CD14-positive monocyte (primary cell): ENCODE data around the gene RASA4. TPM values are rescaled to one million over a fixed set of nuclear protein-coding genes. Genes with fewer than 3 reads are reported as not detected.
"Not testable (repeated sequence)": the region's sequence is repeated elsewhere in the genome, so short reads cannot be mapped to it uniquely, and the experiment has no call there.

Experiments
- DNase-seq, 3 donors: peaks; one replicate each; pipeline ENCODE4 v3.0.0-alpha.2; 2011 to 2022
- H2AFZ ChIP-seq: 2 replicates; pipeline ENCODE4 v1.6.0; 2012; ENCODE audit warnings: mild to moderate bottlenecking, low read depth, low read length, inconsistent platforms; ENCODE audit not compliant: insufficient read depth, poor library complexity, severe bottlenecking
- H3K27ac ChIP-seq, 2 donors: 1 replicate in 1 of 2; 2 replicates in 1 of 2; pipeline ENCODE4 v1.5.1; 2012 to 2013; ENCODE audit warnings: low read length in 2 of 2, control low read depth in 1 of 2, inconsistent platforms in 1 of 2, low read depth in 1 of 2, mild to moderate bottlenecking in 1 of 2
- H3K27me3 ChIP-seq, 2 donors: one replicate each; pipeline versions ENCODE4 v1.6.0 to v1.6.1; 2011 to 2013; ENCODE audit warnings: low read length in 2 of 2; ENCODE audit not compliant: control insufficient read depth in 2 of 2, insufficient read depth in 2 of 2
- H3K36me3 ChIP-seq, 2 donors: replicated peaks in 1 of 2; 1 replicate in 1 of 2; 2 replicates in 1 of 2; pipeline versions ENCODE4 v1.5.1 to v1.6.1; 2012 to 2013; ENCODE audit warnings: low read length in 2 of 2, control low read depth in 1 of 2, inconsistent platforms in 1 of 2, mild to moderate bottlenecking in 1 of 2; ENCODE audit not compliant: insufficient read depth in 2 of 2, control insufficient read depth in 1 of 2
- H3K4me1 ChIP-seq, 2 donors: 1 replicate in 1 of 2; 2 replicates in 1 of 2; pipeline versions ENCODE4 v1.5.1 to v1.6.1; 2012 to 2013; ENCODE audit warnings: low read length in 2 of 2, control low read depth in 1 of 2, inconsistent platforms in 1 of 2, mild to moderate bottlenecking in 1 of 2, moderate library complexity in 1 of 2; ENCODE audit not compliant: insufficient read depth in 2 of 2, control insufficient read depth in 1 of 2
- H3K4me2 ChIP-seq: replicated peaks from 2 replicates; pipeline ENCODE3; 2012; ENCODE audit warnings: low read length, moderate library complexity, mild to moderate bottlenecking; ENCODE audit not compliant: poor library complexity, severe bottlenecking; ENCODE audit errors: extremely low read depth
- H3K4me3 ChIP-seq, 3 experiments: fragments of 200-600 bp in 1 of 3; sonication (generic) in 1 of 3; replicated peaks in 1 of 3; 1 replicate in 2 of 3; 2 replicates in 1 of 3; pipeline ENCODE4 v1.5.1; 2011 to 2013; ENCODE audit warnings: low read length in 3 of 3, mild to moderate bottlenecking in 3 of 3, control low read depth in 2 of 3, low read depth in 2 of 3, inconsistent platforms in 1 of 3, moderate library complexity in 1 of 3
- H3K79me2 ChIP-seq: 2 replicates; pipeline ENCODE4 v1.6.0; 2012; ENCODE audit warnings: mild to moderate bottlenecking, control low read depth, inconsistent platforms, low read length, moderate library complexity; ENCODE audit not compliant: insufficient read depth
- H3K9ac ChIP-seq: 2 replicates; pipeline ENCODE4 v1.6.0; 2017; ENCODE audit warnings: low read length, mild to moderate bottlenecking; ENCODE audit not compliant: insufficient read depth, poor library complexity, severe bottlenecking
- H3K9me3 ChIP-seq, 2 donors: replicated peaks in 1 of 2; 1 replicate in 1 of 2; 2 replicates in 1 of 2; pipeline versions ENCODE4 v1.5.1 to v1.6.1; 2012 to 2013; ENCODE audit warnings: low read length in 2 of 2, control low read depth in 1 of 2; ENCODE audit not compliant: control insufficient read depth in 1 of 2, insufficient read depth in 1 of 2
- H4K20me1 ChIP-seq: 2 replicates; pipeline ENCODE4 v1.6.0; 2012; ENCODE audit warnings: mild to moderate bottlenecking, low read length, control low read depth, moderate library complexity; ENCODE audit not compliant: insufficient read depth
- H3K27ac Mint-ChIP-seq, 7 donors: one replicate each; pipeline ENCODE4 v1.8.0; 2020; ENCODE audit warnings: mild to moderate bottlenecking in 7 of 7, mixed read lengths in 7 of 7, moderate library complexity in 6 of 7, inconsistent platforms in 2 of 7
- H3K27me3 Mint-ChIP-seq, 3 donors: one replicate each; pipeline ENCODE4 v1.8.0; 2021 to 2022; ENCODE audit warnings: low read depth in 3 of 3, mild to moderate bottlenecking in 3 of 3, mixed read lengths in 3 of 3, moderate library complexity in 3 of 3, inconsistent platforms in 1 of 3
- H3K36me3 Mint-ChIP-seq, 2 donors: one replicate each; pipeline ENCODE4 v1.8.0; 2020; ENCODE audit warnings: mixed read lengths in 2 of 2, inconsistent platforms in 1 of 2, mild to moderate bottlenecking in 1 of 2
- H3K4me1 Mint-ChIP-seq: one replicate; pipeline ENCODE4 v1.8.0; 2020; ENCODE audit warnings: mild to moderate bottlenecking, mixed read lengths
- H3K4me3 Mint-ChIP-seq, 2 donors: one replicate each; pipeline ENCODE4 v1.8.0; 2020; ENCODE audit warnings: mild to moderate bottlenecking in 2 of 2, mixed read lengths in 2 of 2, moderate library complexity in 1 of 2
- H3K9me3 Mint-ChIP-seq, 7 donors: one replicate each; pipeline ENCODE4 v1.8.0; 2020 to 2022; ENCODE audit warnings: mixed read lengths in 7 of 7, mild to moderate bottlenecking in 6 of 7, moderate library complexity in 6 of 7, inconsistent platforms in 2 of 7
- WGBS: methylation state at CpG from one replicate; pipeline ENCODE4 v1.1.5; 2013; ENCODE audit warnings: missing lambda C conversion rate; ENCODE audit not compliant: insufficient coverage; 5-methylcytosine and 5-hydroxymethylcytosine counted together
- intact Hi-C, 2 donors: fragments of 100-400 bp; cut with micrococcal nuclease; formaldehyde crosslinking; loops; one replicate each; pipeline versions ENCODE4 v1.15.0 to v1.15.1; 2023
- polyA plus RNA-seq, 3 donors: library from polyadenylated mRNA; depleted of rRNA in 1 of 3; unstranded in 2 of 3; stranded (reverse) in 1 of 3; fragments of 300-500 nt in 2 of 3; fragments of >200 nt in 1 of 3; fragmentation: Illumina TruSeq in 2 of 3; gene quantifications; 1 replicate in 2 of 3; 2 replicates in 1 of 3; pipeline ENCODE4 v1.2.3, GENCODE V29; 2012 to 2021

RASA4 gene
- polyA plus RNA-seq, 3 donors = 13.9 to 64.5 (median 18.6) TPM

DNA sequence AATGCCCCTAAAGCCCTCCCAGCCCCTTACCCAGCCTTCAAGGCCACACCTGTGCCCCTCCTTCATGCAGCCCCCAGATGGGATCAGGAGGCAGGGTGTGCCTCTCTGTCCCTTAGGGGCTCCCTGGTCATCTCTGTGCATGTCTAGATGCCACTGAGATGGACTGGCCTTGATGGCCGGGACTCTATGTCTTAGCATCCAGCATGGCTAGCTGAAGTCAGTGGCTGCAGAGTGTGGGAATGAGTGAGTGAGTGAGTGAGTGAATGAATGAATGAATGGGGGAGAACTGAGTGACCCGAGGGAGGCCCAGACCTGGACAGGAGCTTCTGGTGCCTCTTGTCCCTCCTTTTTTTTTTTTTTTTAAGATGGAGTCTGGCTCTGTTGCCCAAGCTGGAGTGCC lies 84.4 kb downstream of the RASA4 start:
- H4K20me1 ChIP-seq, H3K27ac Mint-ChIP-seq, H3K9me3 ChIP-seq, H3K27me3 Mint-ChIP-seq, H3K4me1 Mint-ChIP-seq, intact Hi-C loops, DNase-seq, H3K27ac ChIP-seq, H3K4me2 ChIP-seq, H3K36me3 Mint-ChIP-seq, H3K4me3 Mint-ChIP-seq, H3K27me3 ChIP-seq, H3K4me3 ChIP-seq, H3K4me1 ChIP-seq, H3K9ac ChIP-seq, H3K36me3 ChIP-seq, H2AFZ ChIP-seq, H3K9me3 Mint-ChIP-seq, H3K79me2 ChIP-seq: not testable (repeated sequence)
- no CpG with 5 or more reads among the region's 2 CpGs for WGBS

- H3K4me1 Mint-ChIP-seq, DNase-seq, H3K9me3 Mint-ChIP-seq, H3K4me3 ChIP-seq, H3K27me3 Mint-ChIP-seq, H3K79me2 ChIP-seq, H3K27me3 ChIP-seq, H3K9ac ChIP-seq, H4K20me1 ChIP-seq, H2AFZ ChIP-seq, H3K36me3 ChIP-seq, intact Hi-C loops, H3K27ac ChIP-seq, H3K27ac Mint-ChIP-seq, H3K4me3 Mint-ChIP-seq, H3K4me1 ChIP-seq, H3K36me3 Mint-ChIP-seq, H3K9me3 ChIP-seq, H3K4me2 ChIP-seq: not testable (repeated sequence)
- no CpG with 5 or more reads among the region's 7 CpGs for WGBS
These were observed 85.0 kb downstream of the RASA4 start for GRCh38 chr7:102531583-102531982.

GRCh38 chr7:102527822-102528793 lies 88.4 kb downstream of the RASA4 start:
- H3K27me3 Mint-ChIP-seq, H3K36me3 Mint-ChIP-seq, H3K4me1 ChIP-seq, H3K9me3 ChIP-seq, H2AFZ ChIP-seq, H3K4me1 Mint-ChIP-seq, H3K4me2 ChIP-seq, H3K27ac Mint-ChIP-seq, H3K36me3 ChIP-seq, DNase-seq, H3K4me3 ChIP-seq, H3K27ac ChIP-seq, H3K4me3 Mint-ChIP-seq, intact Hi-C loops, H3K9ac ChIP-seq, H3K79me2 ChIP-seq, H4K20me1 ChIP-seq, H3K27me3 ChIP-seq, H3K9me3 Mint-ChIP-seq: not testable (repeated sequence)
- WGBS = no CpG with 5 or more reads among the region's 13 CpGs

- H3K27ac ChIP-seq, H3K4me2 ChIP-seq, DNase-seq, H3K9me3 ChIP-seq, H3K9ac ChIP-seq, H3K27ac Mint-ChIP-seq, H3K4me1 ChIP-seq, H3K27me3 ChIP-seq, H3K9me3 Mint-ChIP-seq, H2AFZ ChIP-seq, H3K4me3 Mint-ChIP-seq, H3K4me1 Mint-ChIP-seq, H3K4me3 ChIP-seq, H3K36me3 Mint-ChIP-seq, H3K79me2 ChIP-seq, H3K36me3 ChIP-seq, H3K27me3 Mint-ChIP-seq, intact Hi-C loops, H4K20me1 ChIP-seq: not testable (repeated sequence)
- WGBS = no CpG with 5 or more reads among the region's 8 CpGs
These were observed 89.4 kb downstream of the RASA4 start for GRCh38 chr7:102527182-102527581.
